Esophagus muscularis mucosa (tissue), 3 donors: ENCODE results near the gene ZNF219.

Source experiments
- CTCF ChIP-seq, 3 experiments: fragments of 200-600 bp in 2 of 3; fragments of 450-650 bp in 1 of 3; sonication (generic) in 2 of 3; IDR thresholded peaks; one replicate each; pipeline ENCODE4 v1.5.1; 2017 to 2019; ENCODE audit warnings: antibody characterized with exemption in 3 of 3, mild to moderate bottlenecking in 2 of 3, moderate library complexity in 1 of 3
- POLR2A ChIP-seq: fragments of 450-650 bp; IDR thresholded peaks from one replicate; pipeline ENCODE4 v1.6.1; 2017; ENCODE audit warnings: antibody characterized with exemption, moderate library complexity, mild to moderate bottlenecking, low read depth

- TF ChIP-seq POLR2A (no peak), CTCF (IDR thresholded peaks at IDR 0.05) (no peak)
Measured at GRCh38 chr14:21107283-21107800, 8.9 kb upstream of the ZNF219 start.
